Small intestine (tissue), 7 donors: ENCODE results near the gene BAIAP2. TPM values are rescaled to one million over a fixed set of nuclear protein-coding genes. Genes with fewer than 3 reads are reported as not detected.

Experiments
- DNase-seq, 2 donors: peaks; one replicate each; pipeline versions ENCODE4 v3.0.0 to v3.0.0-alpha.2; 2013
- FAIRE-seq: peaks from 2 replicates; lab custom pipeline; 2012; peaks lifted over from hg19 to GRCh38; lab: Jason Lieb, UNC
- H3K27ac ChIP-seq, 3 donors: one replicate each; pipeline ENCODE4 v1.5.1; 2013; ENCODE audit warnings: low read length in 2 of 3, mild to moderate bottlenecking in 2 of 3, control low read depth in 1 of 3, inconsistent platforms in 1 of 3, low read depth in 1 of 3, moderate library complexity in 1 of 3
- H3K27me3 ChIP-seq, 3 donors: one replicate each; pipeline ENCODE4 v1.6.1; 2013; ENCODE audit warnings: low read length in 3 of 3, inconsistent platforms in 1 of 3; ENCODE audit not compliant: control insufficient read depth in 3 of 3, insufficient read depth in 3 of 3
- H3K36me3 ChIP-seq, 3 donors: one replicate each; pipeline ENCODE4 v1.6.1; 2013; ENCODE audit warnings: low read length in 3 of 3, inconsistent platforms in 1 of 3, low read depth in 1 of 3, mild to moderate bottlenecking in 1 of 3, moderate library complexity in 1 of 3; ENCODE audit not compliant: control insufficient read depth in 3 of 3, insufficient read depth in 2 of 3
- H3K4me1 ChIP-seq, 3 donors: one replicate each; pipeline ENCODE4 v1.6.1; 2013; ENCODE audit warnings: low read length in 2 of 3, inconsistent platforms in 1 of 3, low read depth in 1 of 3, mild to moderate bottlenecking in 1 of 3, moderate library complexity in 1 of 3; ENCODE audit not compliant: control insufficient read depth in 3 of 3, insufficient read depth in 2 of 3
- H3K4me3 ChIP-seq, 3 donors: one replicate each; pipeline ENCODE4 v1.5.1; 2013; ENCODE audit warnings: low read length in 3 of 3, control low read depth in 1 of 3, inconsistent platforms in 1 of 3, low read depth in 1 of 3, mild to moderate bottlenecking in 1 of 3, moderate library complexity in 1 of 3
- H3K9me3 ChIP-seq, 2 donors: one replicate each; pipeline ENCODE4 v1.6.1; 2013; ENCODE audit warnings: low read depth in 1 of 2, low read length in 1 of 2; ENCODE audit not compliant: control insufficient read depth in 2 of 2, insufficient read depth in 1 of 2
- WGBS, 3 donors: extraction: QIAGEN DNeasy Blood & Tissue Kit; methylation state at CpG; one replicate each; pipeline ENCODE4 v1.1.7; 2013; 5-methylcytosine and 5-hydroxymethylcytosine counted together
- polyA plus RNA-seq, 4 donors: library from polyadenylated mRNA; stranded (reverse) in 3 of 4; unstranded in 1 of 4; fragments of 200-250 nt in 3 of 4; fragments of 120-200 nt in 1 of 4; gene quantifications; one replicate each; pipeline versions ENCODE4 v1.2.1 to v1.2.3, GENCODE V29; 2013
- donor health status: healthy with polysubstance abuse.
- donor health status: control.
- donor health status: control.
- donor health status: Bipolar disorder and iron deficiency.
- donor health status: healthy.

Gene BAIAP2
- polyA plus RNA-seq, 4 donors: 1.8 to 14.5 (median 7.5) TPM

DNA sequence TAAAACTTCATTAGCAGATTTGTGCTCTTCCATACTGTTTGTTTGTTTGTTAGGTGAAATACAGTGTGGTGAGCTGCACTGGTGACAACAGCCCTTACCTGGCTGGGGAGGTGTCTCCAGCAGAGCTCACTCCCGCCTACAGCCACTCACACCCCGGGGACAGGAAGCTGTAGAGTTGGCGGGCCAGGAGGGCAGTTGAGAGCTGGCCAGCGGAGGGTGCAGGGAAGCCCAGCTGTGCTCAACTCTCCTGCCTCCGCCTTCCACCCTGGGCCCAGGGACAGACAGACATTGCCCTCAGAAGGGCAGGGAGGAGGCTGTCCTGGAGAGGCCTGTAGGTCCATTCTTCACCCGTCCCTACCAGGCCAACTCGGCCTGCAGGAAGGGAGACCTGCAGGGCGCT is 81.8 kb downstream of the BAIAP2 start:
- Histone ChIP-seq H3K4me1 (no peaks in the 10 kb centered on the region), H3K27ac (no peak overlapping the region), H3K4me3 (no peak overlapping the region), H3K27me3 (no peaks in the 10 kb centered on the region), H3K9me3 (no peaks in the 10 kb centered on the region), H3K36me3 (peaks cover 5 to 95% (median 9%) of the 10 kb centered on the region in 3 donors)
- WGBS, 3 donors: 82 to 88% (median 88%) methylated on average over 8 of the region's 8 CpGs
- FAIRE-seq (no peak), DNase-seq (no peak)

DNA sequence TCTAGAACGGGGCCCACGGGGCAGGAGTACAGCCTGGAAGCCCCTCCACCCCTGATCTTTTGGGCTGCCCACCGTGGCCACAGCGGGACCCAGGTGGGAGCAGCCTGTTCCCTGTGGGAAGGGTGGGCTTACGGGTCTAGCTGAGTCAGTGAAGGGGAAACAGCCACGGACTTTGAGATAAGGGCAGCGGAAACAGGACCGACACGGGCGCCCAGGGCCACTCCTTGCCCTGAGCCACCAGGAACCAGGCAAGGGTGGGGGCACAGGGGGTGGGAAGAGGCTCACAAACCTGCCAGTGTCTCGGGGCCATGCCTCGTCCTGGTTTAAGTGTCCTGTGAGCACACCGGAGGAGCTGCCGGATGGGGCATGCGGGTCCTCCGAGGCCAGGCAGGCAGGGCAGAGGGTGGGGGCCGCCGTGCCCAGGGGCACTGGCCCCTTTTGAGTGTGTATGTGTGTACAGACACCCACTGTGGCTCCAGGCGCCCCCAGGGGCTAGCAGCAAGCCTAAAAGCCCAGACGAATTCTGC is 82.8 kb downstream of the BAIAP2 start:
- no peak for FAIRE-seq

DNA sequence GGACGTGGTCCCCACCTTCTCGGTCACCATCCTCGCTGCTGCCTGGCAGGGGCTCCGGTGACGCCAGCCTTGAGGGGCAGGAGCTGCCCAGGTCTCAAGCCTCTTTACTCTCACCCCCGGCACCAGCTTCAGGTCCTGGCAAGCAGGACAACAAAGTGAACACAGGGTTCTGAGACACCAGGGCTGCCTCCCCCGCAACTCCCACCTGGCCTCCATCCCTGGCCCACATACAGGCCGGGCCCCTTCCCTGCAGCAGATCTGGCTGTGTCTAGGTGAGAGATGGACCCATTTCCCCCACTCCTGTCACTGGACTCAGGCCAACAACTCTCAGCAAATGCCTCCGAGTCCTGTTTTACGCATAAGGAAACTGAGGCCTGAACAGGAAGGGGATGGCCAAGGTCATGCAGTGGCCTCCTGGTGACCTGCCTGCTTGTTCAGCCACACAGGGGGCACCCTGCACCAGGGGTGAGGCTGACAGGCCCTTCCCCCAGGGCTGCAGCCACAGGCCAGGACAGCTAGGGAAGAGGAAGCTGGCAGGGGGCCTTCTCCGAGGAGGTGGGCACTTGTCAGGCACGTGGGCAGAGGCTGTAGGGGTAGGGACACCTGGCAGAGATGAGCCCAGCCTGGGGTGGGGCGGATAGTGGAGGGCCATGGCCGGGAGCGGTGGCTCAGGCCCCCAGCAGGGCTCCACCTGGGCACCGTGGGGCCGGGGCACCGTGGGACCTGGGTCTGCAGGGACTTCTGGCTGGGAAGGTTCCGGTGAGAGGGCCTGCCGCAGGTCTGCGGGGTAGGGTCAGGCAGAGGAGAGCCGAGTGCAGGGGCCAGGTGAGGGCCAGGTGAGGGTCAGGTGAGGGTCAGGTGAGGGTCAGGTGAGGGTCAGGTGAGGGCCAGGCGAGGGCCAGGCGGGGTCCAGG is 83.6 kb downstream of the BAIAP2 start:
- peaks cover 5 to 92% (median 17%) of the 10 kb centered on the region in 3 donors for H3K36me3 ChIP-seq
- no peak overlapping the region for H3K27ac ChIP-seq
- H3K27me3 ChIP-seq: peaks cover 0 to 3% (median 0%) of the 10 kb centered on the region in 3 donors
- FAIRE-seq: no peak
- 70 to 80% (median 78%) methylated on average over 19 to 24 of the region's 24 CpGs for WGBS, 3 donors
- no peaks in the 10 kb centered on the region for H3K4me1 ChIP-seq
- no peak overlapping the region for H3K4me3 ChIP-seq
- no peaks in the 10 kb centered on the region for H3K9me3 ChIP-seq
- DNase-seq: no peak

More for the DNA sequence above, 82.8 kb downstream of the BAIAP2 start:
- Histone ChIP-seq H3K4me3 (no peak overlapping the region), H3K4me1 (no peaks in the 10 kb centered on the region), H3K27ac (no peak overlapping the region), H3K27me3 (no peaks in the 10 kb centered on the region), H3K36me3 (peaks cover 5 to 89% (median 17%) of the 10 kb centered on the region in 3 donors), H3K9me3 (no peaks in the 10 kb centered on the region)
- 75 to 82% (median 78%) methylated on average over 20 of the region's 20 CpGs for WGBS, 3 donors
- no peak for DNase-seq

DNA sequence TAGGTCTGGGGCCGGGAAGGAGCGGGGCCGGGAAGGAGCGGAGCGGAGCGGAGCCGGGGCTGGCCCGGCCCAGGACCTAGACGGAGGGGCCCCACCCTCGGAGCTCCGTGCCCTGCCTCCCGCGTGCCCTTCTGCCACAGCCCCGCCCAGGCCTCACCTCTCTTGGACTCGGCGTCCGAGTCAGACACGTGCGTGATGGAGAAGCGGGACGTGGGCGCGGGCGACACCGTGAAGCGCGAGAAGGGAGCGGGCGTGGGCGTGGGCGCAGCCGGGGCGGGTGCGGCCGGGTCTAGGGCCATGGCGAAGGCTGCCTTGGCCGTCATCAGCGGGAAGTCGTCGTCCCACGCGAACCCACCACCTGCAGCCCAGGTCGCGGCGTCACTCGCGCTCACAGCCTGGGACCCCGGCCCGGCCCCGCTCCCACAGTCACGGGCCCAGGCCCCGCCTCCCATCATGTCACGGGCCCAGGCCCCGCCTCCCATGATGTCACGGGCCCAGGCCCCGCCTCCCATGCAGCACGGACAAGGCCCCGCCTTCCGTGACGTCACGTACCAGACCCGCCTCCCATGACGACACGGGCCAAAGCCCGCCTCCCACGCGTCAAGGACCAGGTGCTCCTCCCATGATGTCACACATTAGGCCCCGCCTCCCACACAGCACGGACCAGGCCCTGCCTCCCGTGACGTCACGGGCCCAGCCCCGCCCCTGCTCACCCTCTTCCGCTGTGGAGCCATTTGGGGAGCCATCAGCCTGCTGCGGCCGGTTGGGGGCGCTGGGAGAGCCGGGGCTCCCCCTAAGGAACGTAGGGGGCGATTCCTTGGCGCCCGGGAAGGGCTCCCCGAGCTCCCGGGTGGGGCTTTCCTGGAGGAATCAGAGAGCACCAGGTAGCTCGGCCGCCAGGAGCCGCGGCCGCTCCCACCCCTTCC is 84.5 kb downstream of the BAIAP2 start:
- H3K9me3 ChIP-seq: no peaks in the 10 kb centered on the region
- no peak for FAIRE-seq
- H3K4me1 ChIP-seq: no peaks in the 10 kb centered on the region
- DNase-seq: peak; percentile 49 to 83
- WGBS, 3 donors: 41 to 70% (median 54%) methylated on average over 60 to 89 of the region's 89 CpGs
- H3K27ac ChIP-seq: no peak overlapping the region
- H3K4me3 ChIP-seq: peak overlapping the region in 1 of 3 donors; percentile 8
- H3K36me3 ChIP-seq: peaks cover 5 to 94% (median 17%) of the 10 kb centered on the region in 3 donors
- H3K27me3 ChIP-seq: peaks cover 0 to 3% (median 0%) of the 10 kb centered on the region in 3 donors

DNA sequence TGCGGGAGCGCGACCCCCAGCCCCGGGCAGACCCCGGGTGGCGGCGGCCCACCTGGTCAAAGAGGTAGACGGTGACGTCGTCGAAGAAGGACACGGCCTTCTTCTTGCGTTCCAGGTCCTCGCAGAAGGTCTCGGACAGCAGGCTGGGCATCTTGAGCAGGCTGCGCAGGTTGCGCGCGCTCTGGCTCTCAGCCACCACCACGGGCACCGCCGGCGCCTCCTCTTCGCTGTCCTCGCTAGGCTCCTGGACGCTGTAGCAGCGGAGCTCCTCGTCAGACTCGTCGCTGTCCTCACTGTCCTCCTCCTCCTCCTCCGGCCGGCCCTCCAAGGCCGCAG is 85.2 kb downstream of the BAIAP2 start:
- Histone ChIP-seq H3K27ac (no peak overlapping the region), H3K9me3 (no peaks in the 10 kb centered on the region), H3K27me3 (peaks cover 0 to 3% (median 0%) of the 10 kb centered on the region in 3 donors), H3K4me3 (no peak overlapping the region), H3K4me1 (no peaks in the 10 kb centered on the region), H3K36me3 (peaks cover 5 to 94% (median 17%) of the 10 kb centered on the region in 3 donors)
- WGBS, 3 donors: 83 to 94% (median 92%) methylated on average over 26 to 33 of the region's 33 CpGs
- DNase-seq (no peak), FAIRE-seq (no peak)

DNA sequence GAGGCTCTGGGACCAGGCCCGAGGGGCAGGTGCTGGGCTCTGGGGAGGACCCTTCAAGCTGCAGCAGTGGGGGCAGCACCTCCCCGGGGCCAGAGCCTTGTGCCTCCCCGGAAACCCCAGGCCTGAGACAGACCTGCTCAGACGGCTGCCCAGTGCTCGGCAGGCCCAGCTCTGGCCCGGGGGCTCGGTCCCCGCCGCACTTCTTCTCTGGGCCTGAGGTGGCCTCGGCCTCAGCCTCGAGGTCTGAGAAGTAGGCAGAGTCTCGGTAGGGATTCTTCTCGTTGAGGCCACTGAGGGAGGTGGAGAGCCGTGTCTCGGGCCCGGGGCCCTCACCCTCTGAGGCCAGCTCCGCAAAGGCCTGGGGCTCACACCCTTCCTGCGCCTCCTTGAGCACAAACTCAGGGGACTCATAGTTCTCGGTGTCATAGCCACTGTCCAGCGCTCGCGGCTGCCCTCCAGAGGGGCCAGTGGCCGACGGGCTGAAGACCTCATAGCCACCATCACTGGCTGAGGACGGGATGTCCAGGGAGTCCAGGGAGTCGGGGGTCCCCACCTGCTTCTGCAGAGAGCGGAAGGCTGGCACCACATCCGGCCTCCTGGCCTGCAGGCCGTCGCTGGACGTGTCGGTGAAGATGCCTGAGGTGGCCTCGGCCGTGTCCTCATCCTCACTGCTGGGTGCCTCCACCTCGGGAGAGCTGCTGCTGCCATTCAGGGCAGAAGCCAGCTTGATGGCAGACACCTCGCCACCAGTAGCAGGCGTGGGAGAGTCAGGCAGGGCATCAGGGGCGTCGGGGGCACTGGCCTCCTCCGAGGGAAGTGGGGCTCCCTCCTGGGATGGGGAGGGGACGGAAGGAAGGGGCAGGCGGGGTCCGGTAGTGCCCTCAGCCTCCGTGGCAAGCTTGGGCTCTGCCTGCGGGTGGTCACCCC is 86.0 kb downstream of the BAIAP2 start:
- FAIRE-seq (no peak), DNase-seq (no peak)
- Histone ChIP-seq H3K9me3 (no peaks in the 10 kb centered on the region), H3K36me3 (peaks cover 5 to 94% (median 17%) of the 10 kb centered on the region in 3 donors), H3K4me1 (no peaks in the 10 kb centered on the region), H3K4me3 (no peak overlapping the region), H3K27ac (no peak overlapping the region), H3K27me3 (peaks cover 0 to 3% (median 0%) of the 10 kb centered on the region in 3 donors)
- WGBS, 3 donors: 81 to 85% (median 82%) methylated on average over 42 to 45 of the region's 45 CpGs

DNA sequence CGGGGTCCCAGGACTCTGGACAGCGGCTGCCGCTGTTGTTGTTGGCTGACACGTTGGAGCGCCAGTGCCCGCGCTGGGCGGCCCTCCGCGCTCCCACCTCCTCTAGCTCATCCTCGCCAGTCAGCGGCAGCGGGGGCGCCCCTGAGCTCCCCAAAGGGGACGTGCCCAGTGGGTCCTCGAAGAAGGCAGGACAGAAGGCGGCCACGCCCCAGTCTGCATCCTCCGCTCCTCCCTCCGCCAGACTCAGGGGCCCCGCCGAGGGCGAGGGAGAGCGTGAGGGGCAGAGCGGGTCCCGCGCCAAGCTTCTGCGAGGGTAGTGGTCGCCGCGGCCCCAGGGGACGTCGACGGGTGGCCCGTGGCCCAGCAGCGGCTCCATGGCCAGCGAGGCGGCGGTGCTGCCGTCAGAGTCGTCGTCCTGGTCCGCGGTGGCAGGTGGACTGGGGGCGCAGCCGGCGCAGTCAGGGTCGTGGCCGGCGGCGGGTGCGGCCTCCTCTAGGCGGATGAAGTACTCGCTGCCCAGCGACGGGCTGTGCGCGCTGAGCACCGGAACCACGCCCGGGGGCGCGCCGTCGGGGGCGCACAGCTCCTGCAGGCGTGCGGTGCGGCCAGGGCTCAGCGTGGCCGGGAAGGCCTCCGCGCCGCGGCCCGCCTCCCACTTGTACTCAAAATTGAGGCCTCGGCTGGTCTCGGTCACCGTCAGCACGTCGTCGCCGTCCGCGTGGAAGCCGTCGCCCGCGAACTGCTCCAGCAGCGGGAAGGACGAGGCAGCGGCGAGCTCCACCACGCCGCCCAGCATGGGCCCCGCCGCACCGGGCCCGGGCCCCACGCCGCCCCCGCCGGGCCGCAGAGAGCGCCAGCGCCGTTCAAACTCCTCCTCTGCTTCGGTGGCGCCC is 87.1 kb downstream of the BAIAP2 start:
- DNase-seq (no peak), FAIRE-seq (no peak)
- Histone ChIP-seq H3K4me3 (no peak overlapping the region), H3K36me3 (peaks cover 2 to 93% (median 15%) of the 10 kb centered on the region in 3 donors), H3K27ac (no peak overlapping the region), H3K4me1 (no peaks in the 10 kb centered on the region), H3K9me3 (no peaks in the 10 kb centered on the region), H3K27me3 (peaks cover 0 to 3% (median 0%) of the 10 kb centered on the region in 3 donors)
- WGBS, 3 donors: 69 to 92% (median 88%) methylated on average over 58 to 109 of the region's 109 CpGs
